ENCODE data around the gene TRAF3. TPM values are rescaled to one million over a fixed set of nuclear protein-coding genes. Genes with fewer than 3 reads are reported as not detected.
A peak's percentile ranks its signal among the peaks of the same experiment; 100 is the strongest.

Gene TRAF3
- total and polyA plus RNA-seq, 2 donors = 9.2 to 14.6 TPM

DNA sequence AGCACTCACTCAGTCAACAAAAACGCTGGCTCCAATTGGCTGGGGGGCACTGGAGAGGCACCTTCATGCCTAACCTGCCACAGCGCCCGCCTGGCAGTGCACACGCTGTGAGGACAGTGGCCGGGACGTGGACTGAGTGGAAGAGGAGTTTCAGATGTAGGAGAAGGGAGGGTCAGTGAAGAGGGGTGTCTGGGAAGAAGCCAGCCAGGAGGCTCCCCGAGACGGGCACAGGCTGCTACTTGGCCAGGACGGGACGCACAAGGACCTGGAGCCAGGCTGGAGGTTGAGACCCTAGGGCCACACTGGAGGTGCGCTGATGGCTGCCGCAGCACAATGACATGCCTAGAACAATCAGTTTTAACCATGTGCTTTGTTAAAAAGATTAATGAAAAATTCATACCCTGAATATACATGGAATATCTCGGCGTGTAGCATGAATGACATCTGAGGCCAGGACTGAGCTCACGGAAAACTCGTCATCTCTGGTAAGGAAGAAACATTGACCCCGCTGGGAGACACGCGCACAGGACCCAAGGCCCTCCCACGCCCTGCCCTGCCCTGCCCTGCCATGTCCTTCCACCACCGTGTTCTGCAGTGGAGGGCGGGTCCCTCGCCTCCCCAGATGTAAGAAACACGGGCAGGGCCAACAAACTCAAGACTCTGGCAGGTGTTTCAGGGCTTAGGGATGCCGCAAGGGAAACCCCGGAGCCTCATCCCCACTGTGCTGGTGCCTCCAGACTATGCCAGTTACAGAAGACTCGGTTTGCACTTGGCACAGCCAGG is 170.3 kb downstream of the TRAF3 start:
- no peaks in the 10 kb centered on the region for H3K27me3 ChIP-seq (ENCODE audit: control insufficient read depth in 2 of 2, insufficient read depth in 1 of 2, low read length in 1 of 2)
- H3K27ac ChIP-seq (ENCODE audit: low read depth in 1 of 2, low read length in 1 of 2) = no peak overlapping the region
- no peak overlapping the region for H3K4me3 ChIP-seq (ENCODE audit: low read length in 2 of 2)
- no peaks in the 10 kb centered on the region for H3K9me3 ChIP-seq (ENCODE audit: control insufficient read depth in 2 of 2, insufficient read depth in 1 of 2, low read length in 1 of 2)
- no peak for DNase-seq (ENCODE audit: low read depth in 6 of 9, low spot score in 9 of 9)
- H3K36me3 ChIP-seq (ENCODE audit: control insufficient read depth in 2 of 2, insufficient read depth in 2 of 2, low read length in 1 of 2) = peaks cover 0 to 6% of the 10 kb centered on the region in 2 donors
- H3K4me1 ChIP-seq (ENCODE audit: control insufficient read depth in 2 of 2, insufficient read depth in 2 of 2, low read length in 2 of 2) = peaks cover 12 to 27% of the 10 kb centered on the region in 2 donors
- 97% methylated on average over 27 of the region's 27 CpGs for WGBS

DNA sequence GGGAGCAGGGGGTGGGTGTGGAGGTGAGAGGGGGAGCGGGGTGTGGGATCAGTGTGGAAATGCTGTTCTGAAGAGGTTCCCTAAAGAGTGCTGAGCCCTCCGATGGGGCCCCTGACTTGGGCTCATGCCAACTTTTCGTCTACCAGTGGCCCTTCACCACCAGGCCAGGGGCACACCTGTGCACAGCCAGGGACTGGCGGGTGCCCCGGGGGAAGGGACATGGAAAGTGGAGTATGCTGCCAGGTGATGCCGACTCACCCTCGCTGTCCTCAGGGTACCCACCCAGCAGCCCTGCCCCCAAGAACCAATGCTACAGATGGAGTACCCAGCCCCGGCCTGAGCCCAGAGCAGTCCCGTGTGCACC is 171.4 kb downstream of the TRAF3 start:
- H3K27ac ChIP-seq (ENCODE audit: low read depth in 1 of 2, low read length in 1 of 2) = peak overlapping the region; percentile 85 to 87
- no peaks in the 10 kb centered on the region for H3K9me3 ChIP-seq (ENCODE audit: control insufficient read depth in 2 of 2, insufficient read depth in 1 of 2, low read length in 1 of 2)
- peak in 1 of 9 donors; percentile 21 for DNase-seq (ENCODE audit: low read depth in 6 of 9, low spot score in 9 of 9)
- peaks cover 12 to 35% of the 10 kb centered on the region in 2 donors for H3K4me1 ChIP-seq (ENCODE audit: control insufficient read depth in 2 of 2, insufficient read depth in 2 of 2, low read length in 2 of 2)
- peaks cover 0 to 4% of the 10 kb centered on the region in 2 donors for H3K36me3 ChIP-seq (ENCODE audit: control insufficient read depth in 2 of 2, insufficient read depth in 2 of 2, low read length in 1 of 2)
- H3K27me3 ChIP-seq (ENCODE audit: control insufficient read depth in 2 of 2, insufficient read depth in 1 of 2, low read length in 1 of 2) = no peaks in the 10 kb centered on the region
- no peak overlapping the region for H3K4me3 ChIP-seq (ENCODE audit: low read length in 2 of 2)
- WGBS = 31% methylated on average over 9 of the region's 9 CpGs

DNA sequence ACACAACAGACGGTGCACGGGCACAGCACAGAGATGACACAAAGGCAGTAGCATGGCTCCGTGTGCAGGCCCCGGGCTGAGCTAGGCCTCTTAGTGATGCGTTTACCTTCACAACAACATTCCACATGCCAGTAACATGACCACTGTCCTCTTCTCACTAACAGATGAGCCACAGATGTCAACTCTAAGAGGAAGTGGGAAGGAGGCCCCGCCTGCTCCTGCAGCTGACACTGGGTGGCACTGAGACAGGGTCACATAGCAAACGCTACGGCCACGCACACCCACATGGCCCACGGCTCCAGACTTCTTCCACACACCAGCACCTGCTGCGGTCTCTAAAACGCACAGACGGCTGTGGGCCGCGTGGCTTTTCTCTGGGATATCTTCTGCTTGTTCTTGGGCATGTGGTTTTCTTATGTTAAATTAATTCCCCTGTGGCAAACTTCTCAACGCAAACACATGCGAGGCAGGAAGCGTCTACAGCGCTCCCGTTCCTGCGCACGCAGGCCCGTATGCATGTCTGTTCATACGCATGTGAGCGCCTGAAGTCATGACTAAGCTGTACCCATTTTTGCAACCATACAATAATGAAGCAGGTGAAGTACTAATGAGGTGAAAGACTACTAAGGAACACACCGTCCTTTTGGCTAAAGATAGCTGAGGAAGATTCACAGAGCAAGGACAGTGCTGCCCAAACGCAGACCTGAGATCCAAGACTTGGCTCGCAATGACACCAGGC is 172.0 kb downstream of the TRAF3 start:
- Histone ChIP-seq H3K4me1 (ENCODE audit: control insufficient read depth in 2 of 2, insufficient read depth in 2 of 2, low read length in 2 of 2) (peaks cover 12 to 35% of the 10 kb centered on the region in 2 donors), H3K9me3 (ENCODE audit: control insufficient read depth in 2 of 2, insufficient read depth in 1 of 2, low read length in 1 of 2) (no peaks in the 10 kb centered on the region), H3K4me3 (ENCODE audit: low read length in 2 of 2) (peak overlapping the region in 1 of 2 donors; percentile 8), H3K36me3 (ENCODE audit: control insufficient read depth in 2 of 2, insufficient read depth in 2 of 2, low read length in 1 of 2) (peaks cover 0 to 4% of the 10 kb centered on the region in 2 donors), H3K27ac (ENCODE audit: low read depth in 1 of 2, low read length in 1 of 2) (peak overlapping the region; percentile 85 to 87), H3K27me3 (ENCODE audit: control insufficient read depth in 2 of 2, insufficient read depth in 1 of 2, low read length in 1 of 2) (no peaks in the 10 kb centered on the region)
- 18% methylated on average over 28 of the region's 28 CpGs for WGBS
- peak; percentile 44 to 86 (median 60) for DNase-seq (ENCODE audit: low read depth in 6 of 9, low spot score in 9 of 9)

DNA sequence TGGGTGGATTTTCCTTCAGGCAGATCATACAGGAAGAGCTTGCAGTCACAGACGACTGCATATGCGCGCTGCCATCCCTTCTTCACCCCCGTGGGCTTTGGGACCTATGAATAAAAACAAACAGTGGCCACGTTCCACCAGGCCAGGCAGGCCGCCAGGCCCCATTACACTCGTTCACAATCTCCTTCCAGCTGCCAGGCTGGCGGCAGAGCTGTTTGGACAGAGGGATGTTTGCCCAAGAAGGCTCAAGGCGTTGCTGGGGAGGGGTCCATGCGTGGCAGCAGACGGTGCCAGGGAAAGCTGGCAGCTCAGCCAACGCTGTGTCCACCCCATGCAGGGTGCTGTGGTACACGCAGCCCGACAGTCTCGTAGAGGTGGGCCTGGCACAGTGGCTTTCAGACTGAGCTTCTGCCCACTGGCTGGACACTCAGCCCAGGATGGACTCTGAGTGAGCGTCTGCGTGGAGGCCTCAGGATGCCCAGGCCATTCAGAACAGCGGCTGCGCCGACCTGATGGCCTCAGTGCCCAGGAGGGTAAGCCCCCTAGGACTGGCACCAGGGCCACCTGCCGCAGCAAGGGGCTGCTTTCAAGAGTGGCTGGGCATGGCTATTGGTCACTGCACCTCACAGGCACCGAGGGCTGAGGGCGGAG is 172.7 kb downstream of the TRAF3 start:
- H3K4me1 ChIP-seq (ENCODE audit: control insufficient read depth in 2 of 2, insufficient read depth in 2 of 2, low read length in 2 of 2) = peaks cover 12 to 35% of the 10 kb centered on the region in 2 donors
- H3K27me3 ChIP-seq (ENCODE audit: control insufficient read depth in 2 of 2, insufficient read depth in 1 of 2, low read length in 1 of 2) = no peaks in the 10 kb centered on the region
- DNase-seq (ENCODE audit: low read depth in 6 of 9, low spot score in 9 of 9) = no peak
- H3K4me3 ChIP-seq (ENCODE audit: low read length in 2 of 2) = no peak overlapping the region
- peak overlapping the region; percentile 25 to 85 for H3K27ac ChIP-seq (ENCODE audit: low read depth in 1 of 2, low read length in 1 of 2)
- H3K36me3 ChIP-seq (ENCODE audit: control insufficient read depth in 2 of 2, insufficient read depth in 2 of 2, low read length in 1 of 2) = peaks cover 0 to 4% of the 10 kb centered on the region in 2 donors
- WGBS = 95% methylated on average over 23 of the region's 23 CpGs
- no peaks in the 10 kb centered on the region for H3K9me3 ChIP-seq (ENCODE audit: control insufficient read depth in 2 of 2, insufficient read depth in 1 of 2, low read length in 1 of 2)

DNA sequence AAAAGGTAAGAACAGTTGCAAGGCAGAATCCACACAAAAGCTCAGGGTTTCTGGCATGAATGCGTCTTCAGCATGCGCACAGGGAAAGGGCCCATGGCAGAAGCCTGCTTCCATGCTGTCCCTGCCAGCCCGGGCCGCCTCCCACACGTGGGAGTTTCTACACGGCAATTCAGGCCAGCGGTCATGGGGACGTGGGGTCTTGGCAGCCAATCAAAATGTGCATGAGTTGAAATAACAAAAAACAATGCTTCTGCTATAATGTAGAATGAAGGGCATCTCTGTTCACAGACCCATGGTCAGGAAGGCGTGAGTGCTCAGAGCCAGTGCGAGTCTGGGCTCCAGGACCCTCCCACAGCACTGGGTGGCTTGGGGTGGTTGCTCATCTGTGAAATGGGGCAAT is 173.8 kb downstream of the TRAF3 start:
- H3K27me3 ChIP-seq (ENCODE audit: control insufficient read depth in 2 of 2, insufficient read depth in 1 of 2, low read length in 1 of 2) = no peaks in the 10 kb centered on the region
- peaks cover 12 to 35% of the 10 kb centered on the region in 2 donors for H3K4me1 ChIP-seq (ENCODE audit: control insufficient read depth in 2 of 2, insufficient read depth in 2 of 2, low read length in 2 of 2)
- no peak overlapping the region for H3K27ac ChIP-seq (ENCODE audit: low read depth in 1 of 2, low read length in 1 of 2)
- WGBS = 97% methylated on average over 10 of the region's 10 CpGs
- no peaks in the 10 kb centered on the region for H3K9me3 ChIP-seq (ENCODE audit: control insufficient read depth in 2 of 2, insufficient read depth in 1 of 2, low read length in 1 of 2)
- no peak for DNase-seq (ENCODE audit: low read depth in 6 of 9, low spot score in 9 of 9)
- H3K4me3 ChIP-seq (ENCODE audit: low read length in 2 of 2) = no peak overlapping the region
- no peaks in the 10 kb centered on the region for H3K36me3 ChIP-seq (ENCODE audit: control insufficient read depth in 2 of 2, insufficient read depth in 2 of 2, low read length in 1 of 2)

DNA sequence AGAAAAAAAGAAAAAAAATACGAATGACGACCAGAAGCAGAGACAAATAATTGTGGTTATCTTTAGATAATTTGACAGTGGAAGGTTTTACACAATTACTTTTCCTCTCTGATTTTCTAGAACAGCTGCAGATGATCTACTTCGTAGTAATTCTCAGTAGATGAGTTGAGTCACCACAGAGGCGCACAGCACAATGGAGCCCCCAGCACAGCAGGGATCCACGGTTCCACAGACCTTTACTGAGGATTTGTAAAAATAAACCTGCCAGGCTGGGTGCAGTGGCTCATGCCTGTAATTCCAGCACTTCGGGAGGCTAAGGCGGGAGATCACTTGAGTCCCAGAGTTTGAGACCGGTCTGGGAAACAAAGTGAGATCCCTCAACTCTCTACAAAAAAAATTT is 174.6 kb downstream of the TRAF3 start:
- H3K27ac ChIP-seq (ENCODE audit: low read depth in 1 of 2, low read length in 1 of 2) = no peak overlapping the region
- no peaks in the 10 kb centered on the region for H3K27me3 ChIP-seq (ENCODE audit: control insufficient read depth in 2 of 2, insufficient read depth in 1 of 2, low read length in 1 of 2)
- H3K9me3 ChIP-seq (ENCODE audit: control insufficient read depth in 2 of 2, insufficient read depth in 1 of 2, low read length in 1 of 2) = no peaks in the 10 kb centered on the region
- no peak for DNase-seq (ENCODE audit: low read depth in 6 of 9, low spot score in 9 of 9)
- H3K36me3 ChIP-seq (ENCODE audit: control insufficient read depth in 2 of 2, insufficient read depth in 2 of 2, low read length in 1 of 2) = no peaks in the 10 kb centered on the region
- WGBS = 86% methylated on average over 8 of the region's 8 CpGs
- peaks cover 12 to 28% of the 10 kb centered on the region in 2 donors for H3K4me1 ChIP-seq (ENCODE audit: control insufficient read depth in 2 of 2, insufficient read depth in 2 of 2, low read length in 2 of 2)
- no peak overlapping the region for H3K4me3 ChIP-seq (ENCODE audit: low read length in 2 of 2)

DNA sequence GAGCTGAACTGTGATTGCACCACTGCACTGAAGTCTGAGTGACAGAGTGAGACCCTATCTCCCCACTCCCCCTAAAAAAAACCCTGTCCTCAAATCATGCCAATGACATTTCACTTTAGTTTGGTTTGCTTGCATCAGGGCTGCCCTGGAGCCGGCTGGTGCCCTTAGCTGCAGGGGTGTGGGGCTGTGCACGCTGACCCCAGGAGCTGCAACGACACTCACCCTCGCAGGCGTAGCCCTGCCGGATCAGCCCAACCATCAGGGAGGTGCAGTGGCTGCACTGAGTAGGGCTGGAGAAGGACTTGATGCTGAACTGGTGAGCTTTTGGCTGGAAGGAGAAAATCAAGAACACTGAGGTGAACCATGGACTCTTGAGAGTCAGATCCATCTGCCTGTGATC is 175.0 kb downstream of the TRAF3 start:
- Histone ChIP-seq H3K4me1 (ENCODE audit: control insufficient read depth in 2 of 2, insufficient read depth in 2 of 2, low read length in 2 of 2) (peaks cover 12 to 23% of the 10 kb centered on the region in 2 donors), H3K27me3 (ENCODE audit: control insufficient read depth in 2 of 2, insufficient read depth in 1 of 2, low read length in 1 of 2) (no peaks in the 10 kb centered on the region), H3K9me3 (ENCODE audit: control insufficient read depth in 2 of 2, insufficient read depth in 1 of 2, low read length in 1 of 2) (no peaks in the 10 kb centered on the region), H3K36me3 (ENCODE audit: control insufficient read depth in 2 of 2, insufficient read depth in 2 of 2, low read length in 1 of 2) (no peaks in the 10 kb centered on the region), H3K4me3 (ENCODE audit: low read length in 2 of 2) (no peak overlapping the region), H3K27ac (ENCODE audit: low read depth in 1 of 2, low read length in 1 of 2) (no peak overlapping the region)
- WGBS = 98% methylated on average over 6 of the region's 6 CpGs
- no peak for DNase-seq (ENCODE audit: low read depth in 6 of 9, low spot score in 9 of 9)

DNA sequence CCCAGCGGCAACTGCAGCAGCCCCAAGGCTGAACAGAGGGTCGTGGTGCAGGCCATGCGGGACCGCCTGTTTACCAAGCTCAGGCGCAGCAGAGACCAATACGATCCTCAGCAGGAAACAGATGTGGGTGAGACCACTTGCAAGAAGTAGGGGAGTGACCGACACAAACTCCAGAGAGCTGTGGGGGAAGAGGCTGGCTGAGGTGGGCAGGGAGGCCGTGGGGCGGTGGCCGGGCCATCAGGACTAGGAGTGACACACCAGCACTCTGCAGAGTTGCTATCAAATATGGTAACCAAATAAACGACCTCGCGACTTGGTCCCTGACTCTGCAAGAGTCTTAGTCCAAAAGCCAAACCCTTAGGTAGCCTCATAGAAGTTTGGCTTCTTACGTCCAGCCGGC is 175.9 kb downstream of the TRAF3 start:
- no peak for DNase-seq (ENCODE audit: low read depth in 6 of 9, low spot score in 9 of 9)
- H3K4me1 ChIP-seq (ENCODE audit: control insufficient read depth in 2 of 2, insufficient read depth in 2 of 2, low read length in 2 of 2) = peaks cover 12 to 23% of the 10 kb centered on the region in 2 donors
- H3K27ac ChIP-seq (ENCODE audit: low read depth in 1 of 2, low read length in 1 of 2) = no peak overlapping the region
- no peaks in the 10 kb centered on the region for H3K27me3 ChIP-seq (ENCODE audit: control insufficient read depth in 2 of 2, insufficient read depth in 1 of 2, low read length in 1 of 2)
- 81% methylated on average over 15 of the region's 15 CpGs for WGBS
- no peaks in the 10 kb centered on the region for H3K36me3 ChIP-seq (ENCODE audit: control insufficient read depth in 2 of 2, insufficient read depth in 2 of 2, low read length in 1 of 2)
- H3K4me3 ChIP-seq (ENCODE audit: low read length in 2 of 2) = no peak overlapping the region
- no peaks in the 10 kb centered on the region for H3K9me3 ChIP-seq (ENCODE audit: control insufficient read depth in 2 of 2, insufficient read depth in 1 of 2, low read length in 1 of 2)
